ENCODE measurements around the gene EPB41. TPM values are rescaled to one million over a fixed set of nuclear protein-coding genes. Genes with fewer than 3 reads are reported as not detected.

EPB41 gene
- total RNA-seq, 2 donors from 2014 or later, result 65.4 to 74.0 TPM

DNA sequence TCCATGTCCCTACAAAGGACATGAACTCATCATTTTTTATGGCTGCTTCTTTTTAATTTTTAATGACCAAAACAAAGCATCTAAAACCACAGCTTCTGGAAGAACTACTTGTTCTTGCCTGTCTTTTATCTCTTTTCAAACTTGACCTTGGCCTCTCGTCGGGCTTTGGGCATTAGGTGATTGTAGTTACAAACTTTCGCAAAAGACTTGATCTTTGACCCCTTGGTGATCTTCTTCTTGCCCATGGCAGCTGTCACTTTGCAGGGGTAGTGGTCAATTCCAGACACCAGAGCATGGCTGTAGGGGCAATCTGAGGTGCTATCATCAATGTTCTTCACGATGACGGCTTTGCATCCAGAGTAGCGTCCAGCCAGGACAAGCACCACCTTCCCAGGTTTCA is 67.8 kb downstream of the EPB41 start:
- H3K36me3 ChIP-seq, result no peaks in the 10 kb centered on the region
- no peak overlapping the region for H3K4me3 ChIP-seq
- no peak for TF ChIP-seq CTCF (IDR thresholded peaks at IDR 0.05)
- no peak overlapping the region for H3K9ac ChIP-seq (ENCODE audit: low read depth in 2 of 2, low read length in 2 of 2)
- intact Hi-C loops (cut with DNase I), result no loop called here
- DNase-seq, result no peak
- H3K9me3 ChIP-seq, result no peaks in the 10 kb centered on the region
- no peaks in the 10 kb centered on the region for H3K4me1 ChIP-seq
- H3K27me3 ChIP-seq, result no peaks in the 10 kb centered on the region
- no peak overlapping the region for H3K27ac ChIP-seq

DNA sequence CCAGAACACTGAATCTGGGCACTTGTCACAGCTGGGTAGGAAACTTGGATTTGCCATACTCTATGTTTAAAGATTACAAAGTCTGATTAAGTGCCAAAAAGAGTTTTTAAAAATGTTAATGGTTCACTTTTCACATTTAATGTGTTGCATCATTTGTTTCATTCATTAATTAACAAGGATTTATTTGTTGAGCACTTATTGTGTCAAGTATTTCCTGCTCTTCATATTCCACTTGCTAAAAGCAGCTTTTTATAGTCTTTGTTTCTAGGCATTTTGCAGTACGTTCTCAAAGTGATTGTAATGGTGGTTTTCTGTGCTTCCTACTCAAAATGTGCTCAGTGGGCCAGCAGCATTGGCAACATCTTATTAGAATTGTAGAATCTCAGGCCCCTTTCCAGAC is 68.7 kb downstream of the EPB41 start:
- no peaks in the 10 kb centered on the region for H3K9me3 ChIP-seq
- intact Hi-C loops (cut with DNase I), result no loop called here
- no peaks in the 10 kb centered on the region for H3K27me3 ChIP-seq
- H3K4me3 ChIP-seq, result no peak overlapping the region
- no peak for DNase-seq
- no peaks in the 10 kb centered on the region for H3K4me1 ChIP-seq
- no peak overlapping the region for H3K9ac ChIP-seq (ENCODE audit: low read depth in 2 of 2, low read length in 2 of 2)
- TF ChIP-seq CTCF (IDR thresholded peaks at IDR 0.05), result no peak
- no peaks in the 10 kb centered on the region for H3K36me3 ChIP-seq
- no peak overlapping the region for H3K27ac ChIP-seq

GRCh38 chr1:28983509-28984310 is 69.3 kb downstream of the EPB41 start:
- DNase-seq, result no peak
- Histone ChIP-seq H3K36me3 (no peaks in the 10 kb centered on the region), H3K27ac (no peak overlapping the region), H3K9ac (ENCODE audit: low read depth in 2 of 2, low read length in 2 of 2) (no peak overlapping the region), H3K9me3 (no peaks in the 10 kb centered on the region), H3K4me3 (no peak overlapping the region), H3K4me1 (no peaks in the 10 kb centered on the region), H3K27me3 (no peaks in the 10 kb centered on the region)
- intact Hi-C loops (cut with DNase I), result no loop called here
- no peak for TF ChIP-seq CTCF (IDR thresholded peaks at IDR 0.05)

DNA sequence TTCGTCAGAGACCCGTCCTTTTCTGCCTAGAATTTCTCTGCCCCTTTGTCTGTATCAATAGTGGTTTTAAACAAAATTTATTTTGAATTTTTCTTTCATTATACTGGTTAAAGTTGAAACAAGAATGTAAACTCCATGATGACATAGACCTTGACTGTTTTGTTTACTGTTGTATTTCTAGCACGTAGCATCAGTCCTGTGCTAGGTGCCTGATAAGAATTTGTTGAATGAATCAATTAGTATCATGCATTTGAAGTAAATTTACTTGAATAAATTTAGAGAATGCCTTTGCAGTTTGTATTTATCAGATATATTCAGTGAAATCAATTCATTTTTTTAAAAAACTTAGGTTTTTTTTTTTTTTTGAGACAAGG is 69.9 kb downstream of the EPB41 start:
- no peaks in the 10 kb centered on the region for H3K27me3 ChIP-seq

DNA sequence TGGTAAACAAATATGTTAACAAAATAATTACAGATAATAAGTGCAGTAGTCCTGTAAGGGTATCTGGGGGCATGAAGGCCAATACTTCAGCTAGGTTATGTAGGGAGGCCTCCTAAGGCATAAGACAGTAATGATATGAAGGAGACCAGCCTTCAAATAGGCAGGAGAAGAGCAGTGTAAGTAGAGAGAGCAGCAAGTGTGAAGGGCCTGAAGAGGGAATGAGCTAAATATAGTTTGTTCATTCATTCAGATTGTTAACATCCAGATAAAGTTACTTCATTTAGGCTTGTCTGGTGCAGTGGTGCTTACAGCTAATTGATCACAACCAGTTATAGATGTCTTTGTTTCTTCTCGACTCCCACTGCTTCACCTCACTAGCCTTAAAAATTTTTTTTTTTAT is 71.1 kb downstream of the EPB41 start:
- Histone ChIP-seq H3K9ac (ENCODE audit: low read depth in 2 of 2, low read length in 2 of 2) (no peak overlapping the region), H3K4me3 (no peak overlapping the region), H3K36me3 (no peaks in the 10 kb centered on the region), H3K27ac (no peak overlapping the region), H3K9me3 (no peaks in the 10 kb centered on the region), H3K27me3 (no peaks in the 10 kb centered on the region), H3K4me1 (no peaks in the 10 kb centered on the region)
- intact Hi-C loops (cut with DNase I), result no loop called here
- TF ChIP-seq CTCF (IDR thresholded peaks at IDR 0.05), result no peak
- no peak for DNase-seq

More for the DNA sequence above, 69.9 kb downstream of the EPB41 start:
- H3K36me3 ChIP-seq, result no peaks in the 10 kb centered on the region
- H3K27ac ChIP-seq, result no peak overlapping the region
- no peaks in the 10 kb centered on the region for H3K4me1 ChIP-seq
- no peaks in the 10 kb centered on the region for H3K9me3 ChIP-seq
- intact Hi-C loops (cut with DNase I), result no loop called here
- no peak for DNase-seq
- H3K4me3 ChIP-seq, result no peak overlapping the region
- H3K9ac ChIP-seq (ENCODE audit: low read depth in 2 of 2, low read length in 2 of 2), result no peak overlapping the region
- TF ChIP-seq CTCF (IDR thresholded peaks at IDR 0.05), result no peak

Measured in colonic mucosa (tissue), 4 donors.